ENCODE measurements around the gene AKIP1. TPM values are rescaled to one million over a fixed set of nuclear protein-coding genes. Genes with fewer than 3 reads are reported as not detected.

AKIP1 gene
- total and polyA plus RNA-seq, 2 of the 8 experiments (the other 6 are each of a cell fraction or from before 2014, with no cell fraction given), result 17.8 to 29.6 TPM

- TF ChIP-seq SRF (IDR thresholded peaks at IDR 0.05; ENCODE audit: low read depth, low read length), result no peak
- TF ChIP-seq MAX (IDR thresholded peaks at IDR 0.05), result no peak
- no peak for TF ChIP-seq SIRT6 (IDR thresholded peaks at IDR 0.05; ENCODE audit: low read length)
- TF ChIP-seq CREB1 (IDR thresholded peaks at IDR 0.05), result no peak
- no peak for TF ChIP-seq KDM1A (IDR thresholded peaks at IDR 0.05; ENCODE audit: borderline replicate concordance, low read length)
- no peak for TF ChIP-seq RBBP5 (IDR thresholded peaks at IDR 0.05; ENCODE audit: borderline replicate concordance, low read depth, low read length)
- TF ChIP-seq CTCF (IDR thresholded peaks at IDR 0.05; ENCODE audit: control extremely low read depth in 1 of 3, insufficient read depth in 1 of 3, low read depth in 1 of 3, low read length in 3 of 3), result no peak
Observed at GRCh38 chr11:8863838-8864237, 47.2 kb upstream of the AKIP1 start (continued).

All from H1 (cell line).